SK-N-SH treated with all-trans-retinoic acid at 6 μM for 48 hours (cell line): ENCODE measurements around the gene LTBP2.

Source experiments
- ARNTL ChIP-seq: fragments of 450-650 bp; formaldehyde crosslinking; IDR thresholded peaks from 2 replicates; pipeline ENCODE4 v1.5.0; 2020; ENCODE audit warnings: low read depth, mild to moderate bottlenecking, moderate library complexity, borderline replicate concordance
- BACH2 ChIP-seq: fragments of 250-450 bp; sonication (Bioruptor Pico); IDR thresholded peaks from 2 replicates; pipeline ENCODE4 v1.9.0; 2021; ENCODE audit warnings: mild to moderate bottlenecking, borderline replicate concordance
- GLIS3 ChIP-seq: fragments of 250-450 bp; sonication (Bioruptor Pico); IDR thresholded peaks from 2 replicates; pipeline ENCODE4 v1.5.0; 2020; ENCODE audit warnings: mild to moderate bottlenecking, moderate library complexity
- ISL1 ChIP-seq: fragments of 250-450 bp; sonication (Bioruptor Pico); IDR thresholded peaks from 2 replicates; pipeline ENCODE4 v2.1.2; 2022; ENCODE audit warnings: mild to moderate bottlenecking, moderate library complexity
- PPARA ChIP-seq: fragments of 250-450 bp; sonication (Bioruptor Pico); IDR thresholded peaks from 2 replicates; pipeline ENCODE4 v1.5.0; 2020; ENCODE audit warnings: mild to moderate bottlenecking, borderline replicate concordance
- RARB ChIP-seq: fragments of 250-450 bp; sonication (Bioruptor Pico); IDR thresholded peaks from 2 replicates; pipeline ENCODE4 v1.8.0; 2021; ENCODE audit warnings: mild to moderate bottlenecking, moderate library complexity
- SNAI2 ChIP-seq: fragments of 250-450 bp; sonication (Bioruptor Pico); IDR thresholded peaks from 2 replicates; pipeline ENCODE4 v1.5.0; 2020; ENCODE audit warnings: mild to moderate bottlenecking, moderate library complexity
- TCF4 ChIP-seq: fragments of 250-450 bp; sonication (Bioruptor Pico); IDR thresholded peaks from 2 replicates; pipeline ENCODE4 v1.8.0; 2021; ENCODE audit warnings: mild to moderate bottlenecking, moderate library complexity, borderline replicate concordance
- ZFP3 ChIP-seq: fragments of 250-450 bp; sonication (Bioruptor Pico); IDR thresholded peaks from 2 replicates; pipeline ENCODE4 v1.5.0; 2020; ENCODE audit warnings: mild to moderate bottlenecking, moderate library complexity
- ZNF8 ChIP-seq: fragments of 450-650 bp; formaldehyde crosslinking; IDR thresholded peaks from 2 replicates; pipeline ENCODE4 v1.5.0; 2020; ENCODE audit warnings: mild to moderate bottlenecking, moderate library complexity
- TF ChIP-seq, protein P1 (sequence below): fragments of 250-450 bp; sonication (Bioruptor Pico); IDR thresholded peaks from 2 replicates; pipeline ENCODE4 v1.8.0; 2021; ENCODE audit warnings: low read depth, mild to moderate bottlenecking, moderate library complexity, borderline replicate concordance
- TF ChIP-seq, protein P2 (sequence below): fragments of 250-450 bp; sonication (Bioruptor Pico); IDR thresholded peaks from 2 replicates; pipeline ENCODE4 v1.8.0; 2020; ENCODE audit warnings: mild to moderate bottlenecking, moderate library complexity, borderline replicate concordance
- TF ChIP-seq, protein P3 (sequence below): fragments of 250-450 bp; sonication (Bioruptor Pico); IDR thresholded peaks from 2 replicates; pipeline ENCODE4 v1.5.1; 2020; ENCODE audit warnings: low read depth, mild to moderate bottlenecking, moderate library complexity

DNA sequence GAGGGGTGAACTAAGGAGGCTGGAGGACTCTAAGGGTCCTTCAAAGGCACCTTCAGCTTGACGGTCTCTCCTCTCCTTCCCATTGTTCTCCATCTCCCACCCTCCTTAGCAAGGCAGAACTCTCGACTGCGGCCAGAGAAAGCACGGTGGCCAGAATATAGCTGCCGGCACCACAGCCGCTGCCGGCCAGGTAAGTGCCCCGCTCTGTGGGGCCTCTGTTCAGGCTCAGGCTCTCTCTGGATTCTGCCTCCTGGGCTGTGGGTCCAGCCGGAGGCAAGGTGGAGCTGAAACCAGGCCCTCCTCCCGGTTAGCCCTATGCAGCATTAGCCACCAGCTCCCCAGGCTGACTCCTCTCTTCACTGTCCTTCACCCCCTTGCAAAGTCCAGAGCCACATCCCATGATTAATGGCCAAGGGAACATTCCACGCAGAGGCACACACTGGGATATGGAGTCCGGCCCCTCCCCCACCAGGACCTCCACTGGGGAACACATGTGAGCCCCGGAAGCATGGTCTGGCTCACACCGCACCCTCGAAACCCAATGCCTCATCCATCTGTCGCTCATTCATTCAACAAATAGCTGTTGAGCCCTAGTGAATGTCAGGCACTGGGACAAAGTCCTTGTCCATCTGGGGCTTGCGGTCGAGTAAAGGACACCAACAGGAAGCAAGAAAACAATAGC lies 25.2 kb downstream of the LTBP2 start:
- TF ChIP-seq PPARA (CRISPR knock-in tag) = no peak
- no peak for TF ChIP-seq TCF4 (CRISPR knock-in tag)
- no peak for TF ChIP-seq RARB (CRISPR knock-in tag)
- TF ChIP-seq SNAI2 = no peak
- TF ChIP-seq ZFP3 = no peak
- TF ChIP-seq, protein P1, sequence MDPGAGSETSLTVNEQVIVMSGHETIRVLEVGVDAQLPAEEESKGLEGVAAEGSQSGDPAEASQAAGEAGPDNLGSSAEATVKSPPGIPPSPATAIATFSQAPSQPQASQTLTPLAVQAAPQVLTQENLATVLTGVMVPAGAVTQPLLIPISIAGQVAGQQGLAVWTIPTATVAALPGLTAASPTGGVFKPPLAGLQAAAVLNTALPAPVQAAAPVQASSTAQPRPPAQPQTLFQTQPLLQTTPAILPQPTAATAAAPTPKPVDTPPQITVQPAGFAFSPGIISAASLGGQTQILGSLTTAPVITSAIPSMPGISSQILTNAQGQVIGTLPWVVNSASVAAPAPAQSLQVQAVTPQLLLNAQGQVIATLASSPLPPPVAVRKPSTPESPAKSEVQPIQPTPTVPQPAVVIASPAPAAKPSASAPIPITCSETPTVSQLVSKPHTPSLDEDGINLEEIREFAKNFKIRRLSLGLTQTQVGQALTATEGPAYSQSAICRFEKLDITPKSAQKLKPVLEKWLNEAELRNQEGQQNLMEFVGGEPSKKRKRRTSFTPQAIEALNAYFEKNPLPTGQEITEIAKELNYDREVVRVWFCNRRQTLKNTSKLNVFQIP (CRISPR knock-in tag) = no peak
- TF ChIP-seq BACH2 (CRISPR knock-in tag) = no peak
- TF ChIP-seq, protein P2, sequence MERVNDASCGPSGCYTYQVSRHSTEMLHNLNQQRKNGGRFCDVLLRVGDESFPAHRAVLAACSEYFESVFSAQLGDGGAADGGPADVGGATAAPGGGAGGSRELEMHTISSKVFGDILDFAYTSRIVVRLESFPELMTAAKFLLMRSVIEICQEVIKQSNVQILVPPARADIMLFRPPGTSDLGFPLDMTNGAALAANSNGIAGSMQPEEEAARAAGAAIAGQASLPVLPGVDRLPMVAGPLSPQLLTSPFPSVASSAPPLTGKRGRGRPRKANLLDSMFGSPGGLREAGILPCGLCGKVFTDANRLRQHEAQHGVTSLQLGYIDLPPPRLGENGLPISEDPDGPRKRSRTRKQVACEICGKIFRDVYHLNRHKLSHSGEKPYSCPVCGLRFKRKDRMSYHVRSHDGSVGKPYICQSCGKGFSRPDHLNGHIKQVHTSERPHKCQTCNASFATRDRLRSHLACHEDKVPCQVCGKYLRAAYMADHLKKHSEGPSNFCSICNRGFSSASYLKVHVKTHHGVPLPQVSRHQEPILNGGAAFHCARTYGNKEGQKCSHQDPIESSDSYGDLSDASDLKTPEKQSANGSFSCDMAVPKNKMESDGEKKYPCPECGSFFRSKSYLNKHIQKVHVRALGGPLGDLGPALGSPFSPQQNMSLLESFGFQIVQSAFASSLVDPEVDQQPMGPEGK (CRISPR knock-in tag) = no peak
- TF ChIP-seq ARNTL (CRISPR knock-in tag) = no peak
- TF ChIP-seq, protein P3, sequence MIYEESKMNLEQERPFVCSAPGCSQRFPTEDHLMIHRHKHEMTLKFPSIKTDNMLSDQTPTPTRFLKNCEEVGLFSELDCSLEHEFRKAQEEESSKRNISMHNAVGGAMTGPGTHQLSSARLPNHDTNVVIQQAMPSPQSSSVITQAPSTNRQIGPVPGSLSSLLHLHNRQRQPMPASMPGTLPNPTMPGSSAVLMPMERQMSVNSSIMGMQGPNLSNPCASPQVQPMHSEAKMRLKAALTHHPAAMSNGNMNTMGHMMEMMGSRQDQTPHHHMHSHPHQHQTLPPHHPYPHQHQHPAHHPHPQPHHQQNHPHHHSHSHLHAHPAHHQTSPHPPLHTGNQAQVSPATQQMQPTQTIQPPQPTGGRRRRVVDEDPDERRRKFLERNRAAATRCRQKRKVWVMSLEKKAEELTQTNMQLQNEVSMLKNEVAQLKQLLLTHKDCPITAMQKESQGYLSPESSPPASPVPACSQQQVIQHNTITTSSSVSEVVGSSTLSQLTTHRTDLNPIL (CRISPR knock-in tag) = no peak
- no peak for TF ChIP-seq ZNF8 (CRISPR knock-in tag)
- no peak for TF ChIP-seq GLIS3 (CRISPR knock-in tag)
- TF ChIP-seq ISL1 (CRISPR knock-in tag) = no peak
